DND-41 (cell line): ENCODE data around the gene SOST.

ENCODE experiments used
- ATAC-seq: fragments of 200-7000 bp; cut with Tn5 transposase; 3 replicates; pipeline ENCODE4 v1.9.1; 2021; ENCODE audit warnings: low read depth; ENCODE audit not compliant: insufficient read depth
- DNase-seq: peaks from one replicate; pipeline ENCODE4 v3.0.0-alpha.2; 2020
- H2AFZ ChIP-seq: 2 replicates; pipeline ENCODE4 v1.6.0; 2012; ENCODE audit warnings: low read depth, low read length
- H3K27ac ChIP-seq: 2 replicates; pipeline ENCODE4 v1.5.1; 2012; ENCODE audit warnings: low read length, inconsistent platforms
- H3K27me3 ChIP-seq: fragments of 200-600 bp; sonication (generic); 2 replicates; pipeline ENCODE4 v1.6.0; 2012; ENCODE audit warnings: low read length, mild to moderate bottlenecking, inconsistent platforms; ENCODE audit not compliant: insufficient read depth, poor library complexity
- H3K36me3 ChIP-seq: 2 replicates; pipeline ENCODE4 v1.5.1; 2012; ENCODE audit warnings: low read length, inconsistent platforms; ENCODE audit not compliant: insufficient read depth
- H3K4me1 ChIP-seq: 2 replicates; pipeline ENCODE4 v1.5.1; 2012; ENCODE audit warnings: mild to moderate bottlenecking, low read length; ENCODE audit not compliant: insufficient read depth
- H3K4me2 ChIP-seq: 2 replicates; pipeline ENCODE4 v1.6.0; 2012; ENCODE audit warnings: mild to moderate bottlenecking, moderate library complexity, low read length, inconsistent platforms; ENCODE audit not compliant: insufficient read depth
- H3K4me3 ChIP-seq, 2 experiments: fragments of 200-600 bp in 1 of 2; shearing (Covaris generic) in 1 of 2; 2 replicates each; pipeline ENCODE4 v1.5.1; 2012 to 2016; ENCODE audit warnings: inconsistent platforms in 2 of 2, low read length in 2 of 2, mild to moderate bottlenecking in 2 of 2, low read depth in 1 of 2, moderate library complexity in 1 of 2
- H3K79me2 ChIP-seq: 2 replicates; pipeline ENCODE4 v1.6.0; 2012; ENCODE audit warnings: low read length, inconsistent platforms; ENCODE audit not compliant: insufficient read depth
- H3K9ac ChIP-seq: 2 replicates; pipeline ENCODE4 v1.6.0; 2012; ENCODE audit warnings: low read depth, mild to moderate bottlenecking, inconsistent platforms, low read length, moderate library complexity
- H3K9me3 ChIP-seq: 2 replicates; pipeline ENCODE4 v1.5.1; 2012; ENCODE audit warnings: low read length, moderate library complexity, mild to moderate bottlenecking, inconsistent platforms; ENCODE audit not compliant: insufficient read depth, severe bottlenecking
- H4K20me1 ChIP-seq: 2 replicates; pipeline ENCODE4 v1.6.0; 2012; ENCODE audit warnings: low read length; ENCODE audit not compliant: insufficient read depth
- EZH2 ChIP-seq: IDR thresholded peaks from 3 replicates; pipeline ENCODE4 v1.6.1; 2012; ENCODE audit warnings: borderline replicate concordance, low read depth, mild to moderate bottlenecking, moderate library complexity, low read length, inconsistent platforms; ENCODE audit not compliant: severe bottlenecking
- TF ChIP-seq, protein P1 (sequence below): IDR thresholded peaks from 2 replicates; pipeline ENCODE4 v1.5.1; 2012; ENCODE audit warnings: borderline replicate concordance, low read length, moderate library complexity, mild to moderate bottlenecking; ENCODE audit not compliant: poor library complexity, severe bottlenecking; ENCODE audit errors: extremely low read depth

The SOST gene

DNA sequence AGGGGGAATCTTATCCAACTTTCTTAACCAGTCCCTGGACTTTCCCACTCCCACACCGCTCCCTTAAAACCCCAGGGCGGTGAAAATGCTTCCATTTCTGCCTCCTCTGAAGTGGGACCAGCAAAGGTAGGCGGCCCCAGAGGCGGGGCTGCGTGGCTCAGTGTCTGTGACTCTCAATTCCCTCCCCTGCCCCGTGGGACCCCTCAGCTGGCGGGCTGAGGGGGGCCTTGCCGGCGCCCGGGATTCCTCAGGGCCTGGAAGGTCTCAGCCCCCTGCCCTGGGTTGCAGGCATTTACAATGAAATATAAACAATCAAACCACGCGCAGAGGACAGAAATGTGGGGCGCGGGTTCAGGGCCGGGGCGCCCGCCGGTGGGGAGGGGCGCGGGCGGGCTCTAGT lies 3.6 kb downstream of the SOST start:
- Histone ChIP-seq H2AFZ (no peak overlapping the region), H3K9me3 (no peaks in the 10 kb centered on the region), H3K4me3 (no peak overlapping the region), H3K4me1 (no peaks in the 10 kb centered on the region), H3K4me2 (no peak overlapping the region), H3K79me2 (no peaks in the 10 kb centered on the region), H4K20me1 (no peaks in the 10 kb centered on the region), H3K9ac (no peak overlapping the region), H3K27me3 (peaks cover 10% of the 10 kb centered on the region), H3K27ac (no peak overlapping the region), H3K36me3 (no peaks in the 10 kb centered on the region)
- DNase-seq (no peak), ATAC-seq (no peak)
- no peak for TF ChIP-seq EZH2
- TF ChIP-seq, protein P1, sequence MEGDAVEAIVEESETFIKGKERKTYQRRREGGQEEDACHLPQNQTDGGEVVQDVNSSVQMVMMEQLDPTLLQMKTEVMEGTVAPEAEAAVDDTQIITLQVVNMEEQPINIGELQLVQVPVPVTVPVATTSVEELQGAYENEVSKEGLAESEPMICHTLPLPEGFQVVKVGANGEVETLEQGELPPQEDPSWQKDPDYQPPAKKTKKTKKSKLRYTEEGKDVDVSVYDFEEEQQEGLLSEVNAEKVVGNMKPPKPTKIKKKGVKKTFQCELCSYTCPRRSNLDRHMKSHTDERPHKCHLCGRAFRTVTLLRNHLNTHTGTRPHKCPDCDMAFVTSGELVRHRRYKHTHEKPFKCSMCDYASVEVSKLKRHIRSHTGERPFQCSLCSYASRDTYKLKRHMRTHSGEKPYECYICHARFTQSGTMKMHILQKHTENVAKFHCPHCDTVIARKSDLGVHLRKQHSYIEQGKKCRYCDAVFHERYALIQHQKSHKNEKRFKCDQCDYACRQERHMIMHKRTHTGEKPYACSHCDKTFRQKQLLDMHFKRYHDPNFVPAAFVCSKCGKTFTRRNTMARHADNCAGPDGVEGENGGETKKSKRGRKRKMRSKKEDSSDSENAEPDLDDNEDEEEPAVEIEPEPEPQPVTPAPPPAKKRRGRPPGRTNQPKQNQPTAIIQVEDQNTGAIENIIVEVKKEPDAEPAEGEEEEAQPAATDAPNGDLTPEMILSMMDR = no peak

DNA sequence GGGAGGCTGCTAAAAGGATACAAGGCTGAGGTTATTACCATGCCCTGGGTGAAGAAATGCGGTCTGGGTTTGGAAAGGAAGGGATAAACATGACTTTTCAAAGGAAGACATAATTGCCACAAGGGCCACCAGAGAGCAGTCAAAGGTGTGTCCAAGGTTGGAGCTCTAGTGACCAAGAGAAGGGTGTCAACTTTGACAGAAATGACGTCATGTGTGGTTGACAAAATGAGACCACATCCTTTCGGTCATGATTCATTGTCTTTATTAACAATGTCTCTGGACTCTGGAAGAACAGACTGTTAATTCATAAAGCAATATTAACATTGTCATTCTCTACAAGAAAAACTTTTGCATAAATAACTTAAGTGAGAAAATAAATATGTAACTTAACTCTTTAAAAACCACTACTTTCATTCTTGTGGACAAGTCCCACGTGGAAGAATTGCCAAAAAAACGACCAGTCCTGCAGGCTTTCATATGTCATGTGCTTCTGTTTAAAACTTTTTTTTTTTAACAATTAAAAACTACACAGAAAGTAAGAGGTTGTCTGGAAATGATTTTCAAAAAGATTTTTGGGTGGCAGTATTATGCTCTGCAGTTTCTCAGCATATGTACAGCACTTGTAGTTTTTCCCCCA lies 5.0 kb downstream of the SOST start:
- ATAC-seq (no peak), DNase-seq (no peak)
- Histone ChIP-seq H3K27me3 (peaks cover 10% of the 10 kb centered on the region), H3K27ac (no peak overlapping the region), H3K9ac (no peak overlapping the region), H3K9me3 (no peaks in the 10 kb centered on the region), H3K79me2 (no peaks in the 10 kb centered on the region), H3K4me1 (no peaks in the 10 kb centered on the region), H3K4me2 (no peak overlapping the region), H4K20me1 (no peaks in the 10 kb centered on the region), H2AFZ (no peak overlapping the region), H3K36me3 (no peaks in the 10 kb centered on the region), H3K4me3 (no peak overlapping the region)
- TF ChIP-seq, protein P1 = no peak
- TF ChIP-seq EZH2 = no peak

DNA sequence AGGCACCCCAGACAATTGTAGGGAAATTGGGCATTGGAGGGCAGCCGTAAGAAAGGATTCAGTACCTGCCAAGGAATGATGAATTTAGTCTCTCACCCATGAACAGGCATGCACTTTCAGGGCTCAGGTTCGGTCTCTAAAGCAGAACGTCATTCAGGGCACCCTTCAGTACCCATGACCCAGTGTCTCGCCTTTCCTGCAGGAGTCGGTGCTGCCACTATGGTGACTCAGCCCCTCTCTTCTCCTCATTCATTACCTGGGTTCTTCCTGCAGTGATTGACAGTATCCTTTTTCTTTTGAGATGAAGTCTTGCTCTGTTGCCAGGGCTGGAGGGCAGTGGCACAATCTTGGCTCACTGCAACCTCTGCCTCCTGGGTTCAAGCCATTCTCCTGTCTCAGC lies 8.4 kb downstream of the SOST start:
- Histone ChIP-seq H3K9me3 (no peaks in the 10 kb centered on the region), H2AFZ (no peak overlapping the region), H3K4me3 (no peak overlapping the region), H3K36me3 (no peaks in the 10 kb centered on the region), H3K9ac (no peak overlapping the region), H3K4me2 (no peak overlapping the region), H3K4me1 (no peaks in the 10 kb centered on the region), H4K20me1 (no peaks in the 10 kb centered on the region), H3K79me2 (no peaks in the 10 kb centered on the region), H3K27ac (no peak overlapping the region), H3K27me3 (peaks cover 16% of the 10 kb centered on the region)
- ATAC-seq (no peak), DNase-seq (no peak)
- TF ChIP-seq, protein P1 = no peak
- TF ChIP-seq EZH2 = no peak

DNA sequence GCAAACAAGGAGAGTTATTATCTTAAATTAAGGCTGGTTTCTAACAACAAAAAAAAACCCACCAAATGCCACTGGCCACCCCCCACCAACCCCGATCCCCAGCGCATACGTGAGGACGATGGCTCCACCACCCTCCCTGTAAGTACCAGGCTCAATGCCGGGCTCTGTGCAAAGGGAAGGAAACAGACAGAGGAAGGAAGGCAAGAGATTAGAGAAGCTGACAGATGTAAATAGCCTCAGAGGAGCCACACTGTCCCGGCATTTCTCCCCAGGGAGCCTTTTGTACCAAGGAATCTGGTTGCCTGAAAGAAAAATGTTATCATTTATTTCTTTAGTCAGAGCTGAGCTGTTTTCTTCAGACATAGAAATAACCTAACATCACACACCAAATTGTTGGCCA lies 13.1 kb downstream of the SOST start:
- Histone ChIP-seq H2AFZ (no peak overlapping the region), H3K4me2 (no peak overlapping the region)

More for the DNA sequence above, 13.1 kb downstream of the SOST start:
- Histone ChIP-seq H3K27ac (no peak overlapping the region), H3K4me3 (no peak overlapping the region), H3K9me3 (no peaks in the 10 kb centered on the region), H3K9ac (no peak overlapping the region), H3K79me2 (no peaks in the 10 kb centered on the region), H3K4me1 (no peaks in the 10 kb centered on the region), H3K27me3 (peaks cover 21% of the 10 kb centered on the region), H4K20me1 (no peaks in the 10 kb centered on the region), H3K36me3 (no peaks in the 10 kb centered on the region)
- no peak for DNase-seq
- TF ChIP-seq, protein P1 = no peak
- TF ChIP-seq EZH2 = no peak
- no peak for ATAC-seq
